Measurements from ENCODE around the gene C17orf50. TPM values are rescaled to one million over a fixed set of nuclear protein-coding genes. Genes with fewer than 3 reads are reported as not detected.

C17orf50 gene
- total RNA-seq, 1 experiment from 2014 or later = not detected

GRCh38 chr17:35757243-35757642 is 3.4 kb upstream of the C17orf50 start:
- TF ChIP-seq ATF3 (IDR thresholded peaks at IDR 0.05) (no peak), EZH2 (IDR thresholded peaks at IDR 0.05) (no peak), RAD21 (IDR thresholded peaks at IDR 0.05; ENCODE audit: low read depth) (no peak), MAX (IDR thresholded peaks at IDR 0.05) (no peak), ELF1 (IDR thresholded peaks at IDR 0.05; ENCODE audit: borderline replicate concordance, low read depth) (no peak), ZFX (IDR thresholded peaks at IDR 0.05) (no peak), ZBTB33 (IDR thresholded peaks at IDR 0.05; ENCODE audit: extremely low read depth, insufficient replicate concordance, low read length) (no peak), FOSL1 (IDR thresholded peaks at IDR 0.05; ENCODE audit: low read depth) (no peak), SIN3A (IDR thresholded peaks at IDR 0.05; ENCODE audit: low read depth) (no peak), POLR2AphosphoS5 (IDR thresholded peaks at IDR 0.05; ENCODE audit: low read depth, low read length) (no peak), YY1 (IDR thresholded peaks at IDR 0.05; ENCODE audit: extremely low read depth, insufficient replicate concordance, low read depth, low read length) (no peak), JUND (IDR thresholded peaks at IDR 0.05) (no peak), SP1 (IDR thresholded peaks at IDR 0.05; ENCODE audit: low read depth) (no peak), ZNF274 (IDR thresholded peaks at IDR 0.05; ENCODE audit: low read depth, low read length) (no peak)
- ATAC-seq (no peak), DNase-seq (ENCODE audit: low read depth, low spot score) (no peak)
- Histone ChIP-seq H2AFZ (ENCODE audit: low read depth, low read length, poor library complexity, severe bottlenecking) (no peak overlapping the region), H3K27me3 (ENCODE audit: insufficient read depth, low read length) (no peaks in the 10 kb centered on the region), H3K4me3 (replicated peaks in 1 of 2; ENCODE audit: low read depth in 1 of 2, low read length in 2 of 2) (no peak overlapping the region), H3K4me2 (ENCODE audit: low read length) (no peak overlapping the region), H4K20me1 (ENCODE audit: insufficient read depth) (no peaks in the 10 kb centered on the region), H3K9me2 (ENCODE audit: insufficient read depth) (no peaks in the 10 kb centered on the region), H3K27ac (ENCODE audit: low read depth, low read length) (no peak overlapping the region), H3K4me1 (ENCODE audit: control insufficient read depth in 1 of 2, insufficient read depth in 2 of 2, low read length in 2 of 2) (no peaks in the 10 kb centered on the region), H3K9me3 (ENCODE audit: control insufficient read depth in 1 of 2, insufficient read depth in 1 of 2, low read depth in 1 of 2, low read length in 2 of 2) (no peaks in the 10 kb centered on the region), H3K79me2 (ENCODE audit: insufficient read depth, low read length) (no peaks in the 10 kb centered on the region), H3K36me3 (ENCODE audit: control insufficient read depth in 1 of 2, insufficient read depth in 2 of 2, low read length in 2 of 2) (no peaks in the 10 kb centered on the region), H3K9ac (ENCODE audit: low read length) (no peak overlapping the region)
- no TSS peak for BruUV-seq (replicated peaks)
- ChIA-PET RAD21 (ENCODE audit: low non-redundant PET in 1 of 2, low total read pairs in 2 of 2, uncharacterized antibody in 2 of 2, unreplicated experiment in 2 of 2) (no interaction called here), CTCF (no interaction called here), POLR2A (no interaction called here)
- intact Hi-C loops (cut with micrococcal nuclease) = no loop called here

Data from HCT116 (cell line).